Measurements from ENCODE around the gene UNC13B. TPM values are rescaled to one million over a fixed set of nuclear protein-coding genes. Genes with fewer than 3 reads are reported as not detected.

Gene UNC13B
- total and polyA plus RNA-seq, 2 of the 13 experiments (the other 11 are each of a cell fraction or from before 2014, with no cell fraction given): 14.0 to 18.3 TPM

- no peak for TF ChIP-seq ZKSCAN1 (IDR thresholded peaks at IDR 0.05; ENCODE audit: low read length)
- no peak for TF ChIP-seq ZNF124 (CRISPR knock-in tag; IDR thresholded peaks at IDR 0.05)
- TF ChIP-seq ZNF232 (CRISPR knock-in tag; IDR thresholded peaks at IDR 0.05; ENCODE audit: borderline replicate concordance): no peak
- TF ChIP-seq AGO1 (IDR thresholded peaks at IDR 0.05; ENCODE audit: low read depth, low read length, poor library complexity, severe bottlenecking): no peak
- no peak for TF ChIP-seq ZNF557 (CRISPR knock-in tag; IDR thresholded peaks at IDR 0.05)
- TF ChIP-seq REXO4 (CRISPR knock-in tag; IDR thresholded peaks at IDR 0.05; ENCODE audit: borderline replicate concordance): no peak
- no peak for TF ChIP-seq ZNF724P (CRISPR knock-in tag; IDR thresholded peaks at IDR 0.05; ENCODE audit: borderline replicate concordance)
- TF ChIP-seq ZNF431 (CRISPR knock-in tag; IDR thresholded peaks at IDR 0.05; ENCODE audit: borderline replicate concordance, low read depth): no peak
- no peak for TF ChIP-seq ZNF616 (CRISPR knock-in tag; IDR thresholded peaks at IDR 0.05; ENCODE audit: low read depth)
Measured at GRCh38 chr9:35198191-35198590, 36.4 kb downstream of the UNC13B start (continued).

GRCh38 chr9:35203528-35203927, 41.7 kb downstream of the UNC13B start:
- TF ChIP-seq ZNF619 (CRISPR knock-in tag; IDR thresholded peaks at IDR 0.05) (no peak), TOPORS (CRISPR knock-in tag; IDR thresholded peaks at IDR 0.05) (0 out of 2 replicates have a peak, but pooled peaks have one; percentile 51), ZFP37 (CRISPR knock-in tag; IDR thresholded peaks at IDR 0.05; ENCODE audit: borderline replicate concordance) (no peak), ZNF841 (CRISPR knock-in tag; IDR thresholded peaks at IDR 0.05; ENCODE audit: borderline replicate concordance) (peak; percentile 98; the same call in 1 of the 2 replicates), PATZ1 (CRISPR knock-in tag; IDR thresholded peaks at IDR 0.05) (no peak), CCAR2 (optimal IDR thresholded peaks at IDR 0.05; ENCODE audit: low read depth, low read length) (no peak), SMC3 (IDR thresholded peaks at IDR 0.05; ENCODE audit: low read length) (no peak)
- Histone ChIP-seq H3K4me1 (ENCODE audit: insufficient read depth, low read length) (peaks cover 11% of the 10 kb centered on the region), H3K9me3 (ENCODE audit: low read length) (peaks cover 10% of the 10 kb centered on the region), H3K79me2 (ENCODE audit: insufficient read depth, low read length) (no peaks in the 10 kb centered on the region), H4K20me1 (ENCODE audit: insufficient read depth, low read length) (no peaks in the 10 kb centered on the region), H3K27me3 (ENCODE audit: control insufficient read depth in 1 of 2, insufficient read depth in 2 of 2, low read length in 2 of 2) (no peaks in the 10 kb centered on the region), H3K27ac (ENCODE audit: extremely low read length, insufficient read depth, low read length) (no peak overlapping the region), H3K4me3 (replicated peaks in 1 of 3; ENCODE audit: insufficient read depth in 1 of 3, low read depth in 2 of 3, low read length in 3 of 3) (no peak overlapping the region), H2AFZ (ENCODE audit: low read length) (no peak overlapping the region), H3K4me2 (ENCODE audit: low read depth, low read length) (no peak overlapping the region), H3K36me3 (replicated peaks in 1 of 2; ENCODE audit: control insufficient read depth in 1 of 2, insufficient read depth in 2 of 2, low read length in 2 of 2) (no peaks in the 10 kb centered on the region), H3K9ac (ENCODE audit: insufficient read depth, low read depth, low read length) (no peak overlapping the region)
- ChIA-PET POLR2A (no interaction called here), CTCF (ENCODE audit: low intra/inter-chr PET ratio, low total read pairs) (no interaction called here)
- no TSS peak for BruUV-seq (replicated peaks)
- DNase-seq (ENCODE audit: low spot score): no peak
- in situ Hi-C loops (cut with HindIII; ENCODE audit: extremely low pct_ligation_motif_present, low pct_unique_long_range_greater_than_20kb) (no loop called here), intact Hi-C loops (cut with micrococcal nuclease; ENCODE audit: unreplicated experiment) (no loop called here)
- no peak for ATAC-seq
- FAIRE-seq: no peak
- 50% methylated on average over 2 of the region's 2 CpGs for WGBS (ENCODE audit: low lambda C conversion rate)
